HL-60/S4 (cell line): Measurements from ENCODE around the gene RAB5IF.
"Not testable (repeated sequence)": the region's sequence is repeated elsewhere in the genome, so short reads cannot be mapped to it uniquely, and the experiment has no call there.

ENCODE experiments used
- in situ Hi-C: fragments of 300-500 bp; cut with MboI; formaldehyde crosslinking; loops from 2 replicates; pipeline ENCODE4 v1.14.3; 2022; ENCODE audit warnings: low sequenced_read_pairs

The RAB5IF gene

GRCh38 chr20:36628076-36628475 is 22.5 kb downstream of the RAB5IF start:
- in situ Hi-C loops, result no loop called here

- in situ Hi-C loops, result no loop called here
Observed at GRCh38 chr20:36629719-36630681, 24.4 kb downstream of the RAB5IF start.

GRCh38 chr20:36631646-36632045 is 26.1 kb downstream of the RAB5IF start:
- in situ Hi-C loops, result no loop called here

DNA sequence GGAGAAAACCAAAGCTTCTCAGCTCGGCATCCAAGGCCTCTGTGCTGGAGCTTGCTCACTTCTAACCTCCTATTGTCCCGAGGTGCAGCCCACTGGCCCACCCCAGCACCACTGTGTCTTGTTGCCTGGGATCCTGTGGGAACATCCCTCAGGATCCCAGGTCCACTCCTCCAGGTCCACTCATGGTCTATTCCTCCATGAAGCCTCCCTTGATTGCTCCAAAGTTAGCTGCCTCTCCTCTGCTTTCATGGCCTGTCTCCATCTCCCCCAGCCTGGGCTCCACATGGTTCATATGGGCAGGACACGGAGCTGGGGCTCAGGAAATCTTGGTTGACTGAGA is 26.5 kb downstream of the RAB5IF start:
- in situ Hi-C loops, result no loop called here

DNA sequence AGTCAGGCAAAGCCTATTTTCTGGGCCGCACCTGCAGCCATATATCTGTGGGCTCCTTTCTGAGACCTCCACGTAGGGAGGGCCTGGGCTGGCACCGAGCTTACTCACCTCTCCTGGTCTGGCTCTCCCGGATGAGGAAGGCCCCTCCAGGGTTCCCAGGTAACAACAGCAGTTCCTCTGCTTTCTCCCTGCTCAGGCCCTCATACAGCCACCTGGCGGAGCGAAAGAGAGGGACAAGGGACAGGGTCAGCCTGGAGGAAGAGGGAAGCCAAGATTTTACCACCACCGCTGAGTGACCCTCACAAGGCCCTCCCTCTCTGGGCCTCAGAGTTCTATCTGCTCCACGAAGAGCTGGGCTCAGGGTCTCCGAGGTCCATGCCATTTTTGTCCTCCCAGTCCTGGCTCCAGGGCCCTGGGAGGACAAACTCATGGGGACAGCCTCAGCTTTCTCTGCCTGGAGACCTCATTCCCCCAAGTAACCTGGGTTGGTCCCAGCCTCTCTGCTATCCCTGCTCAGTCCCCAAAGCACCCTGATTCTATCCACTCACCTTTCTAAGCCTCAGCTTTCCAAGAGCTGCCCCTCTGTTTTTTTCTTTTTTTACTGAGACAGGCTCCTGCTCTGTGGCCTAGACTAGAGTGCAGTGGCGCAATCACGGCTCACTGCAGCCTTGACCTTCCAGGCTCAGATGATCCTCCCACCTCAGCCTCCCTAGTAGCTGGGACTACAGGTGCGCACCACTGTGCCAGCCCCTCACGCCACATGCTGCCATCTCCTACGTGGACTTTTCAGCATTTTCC is 27.1 kb downstream of the RAB5IF start:
- in situ Hi-C loops, result no loop called here

GRCh38 chr20:36633285-36633772 is 27.8 kb downstream of the RAB5IF start:
- in situ Hi-C loops, result no loop called here

- in situ Hi-C loops, result no loop called here
Observed at GRCh38 chr20:36634342-36634741, 28.8 kb downstream of the RAB5IF start.

DNA sequence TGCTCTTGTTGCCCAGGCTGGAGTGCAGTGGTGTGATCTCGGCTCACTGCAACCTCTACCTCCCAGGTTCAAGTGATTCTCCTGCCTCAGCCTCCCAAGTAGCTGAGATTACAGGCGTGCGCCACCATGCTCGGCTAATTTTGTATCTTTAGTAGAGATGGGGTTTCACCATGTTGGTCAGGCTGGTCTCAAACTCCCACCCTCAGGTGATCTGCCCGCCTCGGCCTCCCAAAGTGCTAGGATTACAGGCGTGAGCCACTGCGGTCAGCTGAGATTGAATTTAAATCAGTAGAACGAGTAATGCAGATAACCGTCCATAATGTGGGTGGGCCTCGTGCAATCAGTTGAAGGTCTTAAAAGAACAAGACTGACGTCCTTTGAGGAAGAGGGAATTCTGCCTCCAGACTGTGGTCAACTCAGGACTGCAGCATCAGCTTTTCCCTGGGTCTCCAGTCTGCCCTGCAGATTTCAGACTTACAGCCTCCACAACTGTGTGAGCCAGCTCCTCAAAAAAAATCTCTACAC is 33.4 kb downstream of the RAB5IF start:
- in situ Hi-C loops, result not testable (repeated sequence)

- in situ Hi-C loops, result no loop called here
Observed at GRCh38 chr20:36641506-36641843, 35.9 kb downstream of the RAB5IF start.

GRCh38 chr20:36642136-36642535 is 36.6 kb downstream of the RAB5IF start:
- in situ Hi-C loops, result no loop called here

DNA sequence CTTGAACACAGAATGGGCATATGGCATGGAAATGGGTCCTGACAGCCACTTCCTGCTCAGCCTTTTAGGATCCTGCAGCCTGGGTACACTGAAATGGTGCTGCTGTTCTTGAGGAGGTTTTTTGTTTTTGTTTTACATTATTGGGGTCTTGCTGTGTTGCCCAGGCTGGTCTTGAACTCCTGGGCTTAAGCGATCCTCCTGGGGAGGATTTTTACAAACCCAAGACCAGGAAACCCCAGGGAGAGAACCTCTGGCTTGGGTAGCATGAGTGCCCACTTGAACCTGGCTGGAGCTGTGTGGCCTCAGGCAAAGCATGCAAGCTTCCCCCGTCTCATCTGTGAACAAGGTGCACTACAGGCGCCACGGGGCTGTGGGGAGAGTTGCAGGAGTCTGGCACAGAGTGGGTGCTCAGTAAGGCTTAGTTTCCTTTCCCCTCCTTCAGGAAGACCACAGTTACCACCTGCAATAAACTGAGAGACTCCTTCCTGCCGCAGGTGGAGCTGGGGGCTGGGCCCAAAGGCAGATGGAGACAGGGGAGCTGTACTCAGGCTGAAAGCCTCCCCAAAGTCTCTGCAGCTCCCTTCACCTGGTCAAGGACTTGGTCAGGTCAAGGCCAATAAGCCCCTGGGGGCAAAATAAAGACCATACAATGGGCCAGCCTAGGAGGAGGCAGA is 38.6 kb downstream of the RAB5IF start:
- in situ Hi-C loops, result no loop called here

GRCh38 chr20:36644706-36645095 is 39.1 kb downstream of the RAB5IF start:
- in situ Hi-C loops, result no loop called here

GRCh38 chr20:36645353-36645752 is 39.8 kb downstream of the RAB5IF start:
- in situ Hi-C loops, result no loop called here

GRCh38 chr20:36645998-36646397 is 40.4 kb downstream of the RAB5IF start, which contains the start of gene SLA2:
SLA2 (minus strand) TSS chr20:36646196; CDS start chr20:36641335, 4,861 bp downstream.
- in situ Hi-C loops, result no loop called here

GRCh38 chr20:36646678-36647077 is 41.1 kb downstream of the RAB5IF start:
- in situ Hi-C loops, result no loop called here

DNA sequence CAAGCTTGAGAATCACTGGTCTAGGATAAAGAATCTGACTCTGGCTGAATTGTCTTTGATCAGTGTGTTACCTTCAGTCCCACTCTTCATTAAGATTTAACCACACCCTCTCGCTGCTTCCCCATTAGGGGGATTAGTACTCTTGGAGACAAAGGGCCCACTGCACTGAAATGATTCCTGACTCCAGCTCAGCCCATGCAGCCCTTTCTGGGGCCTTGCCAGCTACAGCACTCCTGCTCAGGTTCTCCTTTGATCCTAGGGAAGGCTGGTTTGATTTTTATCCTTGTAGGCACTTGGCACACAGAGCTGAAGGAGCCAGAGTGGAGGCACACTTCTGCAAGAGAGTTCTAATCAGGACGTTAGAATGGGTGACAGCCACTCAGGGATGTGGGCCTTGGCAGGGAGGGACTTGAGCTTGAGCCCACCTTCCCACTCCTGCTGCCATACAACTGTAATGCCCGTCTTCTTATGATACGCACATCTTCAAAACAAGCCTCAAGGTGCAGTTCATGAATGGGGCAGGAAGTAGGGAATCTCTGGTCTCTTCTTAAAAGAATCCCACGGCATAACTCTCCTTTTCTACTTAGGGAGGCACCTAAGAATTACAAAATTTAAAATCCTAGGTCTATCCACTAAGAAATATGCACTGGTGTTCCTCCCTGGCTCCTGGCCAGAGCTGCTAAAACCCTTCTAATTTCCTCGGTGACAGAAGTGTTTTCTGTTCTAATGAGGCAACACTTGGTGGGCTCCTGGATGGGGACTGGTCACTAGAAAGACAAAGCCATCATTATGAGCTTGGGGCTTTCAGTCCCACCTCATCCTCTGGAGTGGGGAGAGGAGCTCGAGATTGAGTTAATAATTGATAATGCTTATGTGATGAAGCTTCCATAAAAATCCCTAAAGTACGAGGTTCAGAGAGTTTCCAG is 41.9 kb downstream of the RAB5IF start:
- in situ Hi-C loops, result no loop called here

DNA sequence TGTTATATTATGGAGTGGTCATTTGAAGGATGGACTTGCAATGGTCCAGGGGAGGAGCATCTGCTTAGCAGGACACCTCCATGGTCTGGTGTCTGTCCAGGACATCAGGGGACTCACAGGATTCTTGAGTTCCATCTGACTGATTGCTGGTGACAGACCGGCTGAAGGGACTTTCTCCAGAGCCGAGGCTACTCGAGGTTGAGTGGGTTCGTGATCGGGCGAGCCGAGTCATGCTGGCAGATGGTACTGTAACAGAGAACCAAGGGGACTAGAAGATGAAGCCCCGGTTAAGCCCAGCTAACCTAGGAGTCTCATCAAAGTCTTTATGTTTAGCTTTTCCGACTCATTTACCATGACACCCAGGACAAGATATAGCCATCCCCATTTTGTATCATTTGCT is 47.9 kb downstream of the RAB5IF start:
- in situ Hi-C loops, result no loop called here

DNA sequence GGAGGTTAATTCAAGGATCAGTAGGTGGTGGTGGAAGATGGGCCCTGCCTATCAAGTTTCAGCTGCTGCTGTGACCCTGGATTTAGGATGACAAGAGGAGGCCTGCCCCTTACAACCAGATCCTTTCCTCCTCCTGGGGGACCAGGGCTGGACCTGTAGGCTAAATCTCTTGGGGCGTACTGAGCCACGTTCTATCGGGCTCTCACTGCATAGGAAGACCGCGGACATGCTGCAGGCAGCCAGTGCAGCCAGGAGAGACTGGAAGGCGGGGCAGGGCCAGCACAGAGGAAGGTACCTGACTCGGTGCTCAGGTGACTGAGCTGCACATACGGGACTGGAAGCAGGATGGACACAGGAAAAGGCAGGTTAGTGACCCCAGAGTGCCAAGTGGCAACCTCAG is 48.9 kb downstream of the RAB5IF start:
- in situ Hi-C loops, result no loop called here

GRCh38 chr20:36655004-36655403 is 49.4 kb downstream of the RAB5IF start:
- in situ Hi-C loops, result no loop called here

- in situ Hi-C loops, result no loop called here
Observed at GRCh38 chr20:36656733-36657132, 51.2 kb downstream of the RAB5IF start.
